WTC11 (cell line): ENCODE results near the gene SLCO1B1.

Experiments used
- ATF2 ChIP-seq: sonication (generic); formaldehyde crosslinking; IDR thresholded peaks from 2 replicates; pipeline ENCODE4 v1.8.1; 2022; ENCODE audit warnings: low read depth, missing genetic modification reagents, borderline replicate concordance
- CREB1 ChIP-seq: sonication (generic); formaldehyde crosslinking; IDR thresholded peaks from 2 replicates; pipeline ENCODE4 v1.8.0; 2023; ENCODE audit warnings: mild to moderate bottlenecking, missing genetic modification reagents
- CTCF ChIP-seq: fragments of 200-600 bp; IDR thresholded peaks from 2 replicates; pipeline ENCODE4 v1.8.0; 2022; ENCODE audit warnings: antibody characterized with exemption
- E2F5 ChIP-seq: sonication (generic); formaldehyde crosslinking; IDR thresholded peaks from 2 replicates; pipeline ENCODE4 v1.8.1; 2022; ENCODE audit warnings: mild to moderate bottlenecking, moderate library complexity, missing genetic modification reagents
- GTF2I ChIP-seq: fragments of 250-450 bp; sonication (Bioruptor Pico); conservative IDR thresholded peaks from 2 replicates; pipeline ENCODE4 v1.4.0; 2021; ENCODE audit warnings: mild to moderate bottlenecking
- NR1H2 ChIP-seq: sonication (generic); formaldehyde crosslinking; IDR thresholded peaks from 2 replicates; pipeline ENCODE4 v1.9.0; 2021; ENCODE audit warnings: mild to moderate bottlenecking, moderate library complexity, missing genetic modification reagents
- PRRX2 ChIP-seq: fragments of 250-450 bp; sonication (Bioruptor Pico); IDR thresholded peaks from 2 replicates; pipeline ENCODE4 v1.8.0; 2021; ENCODE audit warnings: mild to moderate bottlenecking
- TCF7 ChIP-seq: sonication (generic); formaldehyde crosslinking; IDR thresholded peaks from 2 replicates; pipeline ENCODE4 v1.8.0; 2022; ENCODE audit warnings: mild to moderate bottlenecking, low read depth, missing genetic modification reagents, moderate library complexity
- ZBTB21 ChIP-seq: sonication (generic); formaldehyde crosslinking; IDR thresholded peaks from 2 replicates; pipeline ENCODE4 v1.8.1; 2023; ENCODE audit warnings: mild to moderate bottlenecking, missing genetic modification reagents, borderline replicate concordance
- ZNF121 ChIP-seq: sonication (generic); formaldehyde crosslinking; IDR thresholded peaks from 2 replicates; pipeline ENCODE4 v1.8.0; 2023; ENCODE audit warnings: missing genetic modification reagents
- ZNF232 ChIP-seq: sonication (generic); formaldehyde crosslinking; IDR thresholded peaks from 2 replicates; pipeline ENCODE4 v1.8.0; 2022; ENCODE audit warnings: mild to moderate bottlenecking, missing genetic modification reagents
- ZNF423 ChIP-seq: fragments of 250-450 bp; sonication (Bioruptor Pico); IDR thresholded peaks from 2 replicates; pipeline ENCODE4 v2.1.2; 2022; ENCODE audit warnings: mild to moderate bottlenecking, moderate library complexity

- TF ChIP-seq CTCF (no peak), PRRX2 (no peak), CREB1 (CRISPR knock-in tag) (no peak), ZNF232 (CRISPR knock-in tag) (no peak), E2F5 (CRISPR knock-in tag) (no peak), ZNF423 (CRISPR knock-in tag) (no peak), GTF2I (no peak), ZNF121 (CRISPR knock-in tag) (no peak), TCF7 (CRISPR knock-in tag) (no peak), ZBTB21 (CRISPR knock-in tag) (no peak), ATF2 (no peak), NR1H2 (no peak)
These were observed 117.7 kb downstream of the SLCO1B1 start for GRCh38 chr12:21248679-21249078.
